HG03175 (cell line): ENCODE data around the gene ACADL.

Experiments used
- ATAC-seq: cut with Tn5 transposase; IDR thresholded peaks from one replicate; pipeline ENCODE4 v1.9.1; 2021; ENCODE audit warnings: mild to moderate bottlenecking, moderate library complexity; ENCODE audit not compliant: unreplicated experiment

The ACADL gene

DNA sequence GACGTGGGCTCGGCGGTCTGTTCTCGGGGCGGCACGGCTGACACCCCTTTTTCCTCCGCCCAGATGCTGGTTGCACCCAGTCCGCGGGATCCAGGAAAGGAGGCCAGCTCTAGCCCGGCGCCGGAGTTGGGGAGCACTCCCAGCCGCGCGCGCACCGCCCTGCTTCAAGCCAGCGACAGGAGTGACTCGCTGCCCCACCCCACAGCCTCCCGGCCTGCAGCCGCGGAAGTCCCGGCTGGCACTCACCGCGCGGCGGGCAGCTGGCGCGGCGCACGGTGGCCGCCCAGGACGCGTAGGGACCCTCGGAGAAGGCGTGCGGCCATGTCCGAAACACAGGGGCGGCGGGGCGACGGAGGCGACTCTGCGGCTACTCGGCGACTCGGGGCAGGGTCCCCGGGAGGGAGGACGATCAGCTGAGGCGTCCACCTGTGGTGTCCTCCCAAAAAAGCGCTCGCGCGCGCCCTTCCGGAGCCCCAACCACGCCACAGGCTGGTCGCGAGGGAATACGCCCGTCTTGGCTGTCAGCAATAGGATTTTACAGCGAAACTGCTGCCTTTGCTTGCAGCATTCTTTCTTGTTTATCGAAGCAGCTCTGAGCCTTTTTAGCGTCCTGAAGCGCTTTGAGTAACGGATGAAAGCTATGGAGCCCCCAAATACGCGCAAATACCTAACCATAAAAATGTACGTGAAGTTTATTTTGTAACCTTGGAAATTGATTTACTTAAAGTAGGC is at the start of gene ACADL:
TSS of gene ACADL (minus strand) at position 507 of the 732 bp plus-strand sequence. CDS start at position 323, 184 bp downstream.
- ATAC-seq = no peak

DNA sequence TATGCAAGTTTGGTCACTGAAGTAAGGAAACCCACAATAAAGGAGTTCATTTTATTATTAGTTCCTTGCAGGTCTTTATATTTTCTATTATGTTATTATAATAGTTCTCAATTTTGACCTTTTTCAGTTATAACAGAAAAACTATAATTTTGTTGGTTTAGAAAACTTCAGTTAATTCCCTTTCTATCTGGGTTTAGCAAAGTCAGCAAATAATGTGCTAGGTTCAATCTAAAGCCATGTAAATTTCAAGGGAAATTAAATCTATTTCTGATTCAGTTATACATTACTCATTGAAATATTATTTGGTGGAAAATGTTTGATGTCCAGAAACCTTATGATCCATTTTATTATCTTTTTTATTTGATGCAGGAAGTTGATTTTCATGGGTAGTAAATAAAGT is 46.1 kb upstream of the ACADL start:
- no peak for ATAC-seq

DNA sequence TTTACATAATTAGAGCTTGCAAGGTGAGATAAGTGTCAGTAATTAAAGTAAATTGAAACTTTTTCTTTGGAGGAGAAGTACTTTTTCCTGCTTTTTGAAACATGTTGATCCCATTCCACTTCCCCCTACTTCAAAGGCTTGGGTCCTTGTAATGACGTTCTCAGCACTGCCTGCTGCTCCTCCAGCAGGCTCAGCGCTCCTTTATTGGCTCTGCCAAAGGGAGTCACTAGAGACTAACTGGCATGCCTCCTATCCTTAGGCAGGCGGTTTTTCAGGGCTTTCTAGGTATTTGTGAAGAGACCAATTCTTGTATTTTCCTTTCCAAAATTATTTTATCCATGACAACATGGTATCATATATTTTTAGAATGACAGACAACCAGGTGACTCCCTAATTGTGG is 43.9 kb upstream of the ACADL start:
- no peak for ATAC-seq

DNA sequence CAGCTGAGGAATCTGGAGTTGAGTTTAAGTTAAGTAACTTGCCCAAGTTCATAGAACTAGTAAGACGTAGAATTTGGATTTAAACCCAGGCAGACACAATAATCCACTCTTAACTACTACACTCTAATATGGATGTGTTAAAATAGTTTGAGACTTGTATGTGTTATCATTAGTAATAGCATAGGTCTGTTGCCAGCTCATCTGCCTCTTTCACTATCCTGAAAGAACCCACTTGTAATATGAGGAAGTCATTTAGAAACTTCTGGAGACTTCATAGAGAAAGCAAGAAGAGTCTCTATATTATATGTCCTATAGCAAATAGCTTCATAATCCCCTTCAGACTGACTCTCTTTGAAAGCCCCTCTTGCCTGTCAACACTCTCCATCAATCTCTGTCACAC is 43.0 kb upstream of the ACADL start:
- ATAC-seq = no peak

DNA sequence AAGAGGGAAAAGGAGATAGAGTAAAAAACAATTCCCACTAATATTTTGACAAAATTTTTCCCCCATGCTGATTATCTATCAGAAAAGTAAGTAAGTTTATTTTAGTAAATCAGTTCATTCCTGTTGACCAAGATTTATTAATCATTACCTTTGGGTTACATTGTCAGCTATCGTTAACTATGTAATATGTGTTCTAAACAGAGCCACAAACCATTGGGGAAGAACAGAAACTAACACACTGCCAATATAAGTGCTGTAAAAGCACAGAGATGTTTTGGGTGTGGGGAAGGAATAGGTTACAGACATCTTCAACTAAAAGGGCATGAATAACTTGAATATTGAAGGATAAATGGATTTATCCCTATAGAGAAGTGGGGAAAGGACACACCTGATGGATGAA is 42.5 kb upstream of the ACADL start:
- ATAC-seq = peak; percentile 71

DNA sequence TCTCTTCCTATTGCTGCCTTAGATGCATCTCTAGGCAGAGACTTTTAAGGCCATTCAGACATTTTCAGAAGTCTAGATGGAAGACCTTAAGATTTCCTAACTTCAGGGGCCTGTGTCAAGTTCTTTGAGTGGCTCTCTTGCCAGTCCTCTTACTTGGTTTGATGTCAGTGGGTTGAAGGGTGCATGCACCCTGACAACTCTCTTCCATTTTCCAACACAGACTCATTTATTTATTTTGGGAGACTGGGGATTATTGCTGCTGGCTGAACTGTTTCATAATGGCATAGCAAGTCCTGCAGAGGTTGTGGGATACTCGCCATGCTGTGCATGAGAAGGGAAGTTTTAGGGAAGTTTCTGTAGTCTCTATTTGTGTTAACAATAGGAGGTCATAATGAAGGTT is 39.0 kb upstream of the ACADL start:
- no peak for ATAC-seq

DNA sequence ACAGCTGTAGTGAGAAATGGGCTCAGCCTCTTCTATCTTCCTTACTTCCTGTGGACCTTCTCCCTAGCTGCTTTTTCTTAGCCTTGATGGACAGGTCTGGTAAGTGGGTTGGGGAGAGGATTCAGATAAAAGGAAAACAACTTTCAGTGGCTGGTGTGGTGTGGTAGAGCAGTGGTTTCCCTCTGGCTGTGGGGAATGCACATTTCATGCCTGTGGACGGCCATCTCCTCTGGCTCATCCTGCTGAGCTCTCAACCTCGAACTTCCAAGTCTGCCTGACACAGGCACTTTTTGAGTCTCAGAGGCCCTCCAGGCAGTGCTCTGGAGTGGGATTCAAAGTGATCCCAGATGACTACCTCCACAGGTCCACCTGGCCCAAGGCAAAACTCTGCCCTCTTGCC is 38.6 kb upstream of the ACADL start:
- ATAC-seq = no peak

DNA sequence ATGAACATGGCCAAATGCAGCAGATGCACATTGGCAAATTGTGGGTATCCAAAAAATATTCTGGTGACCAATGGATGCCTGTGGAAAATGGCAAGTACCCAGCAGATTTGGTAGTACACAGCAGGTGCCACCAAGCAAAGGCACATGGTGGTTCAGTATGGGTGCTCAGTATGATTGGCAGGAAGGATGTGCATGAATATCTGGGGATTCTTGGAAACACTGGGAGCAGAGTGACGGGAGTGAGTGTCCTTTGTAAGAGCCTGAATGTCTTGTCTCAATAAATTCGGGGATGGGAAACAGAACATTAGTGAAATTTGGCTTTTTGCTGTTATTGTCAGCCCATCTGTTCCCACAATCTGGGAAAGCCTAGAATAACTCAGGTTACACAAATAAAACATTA is 36.8 kb upstream of the ACADL start:
- ATAC-seq = no peak

DNA sequence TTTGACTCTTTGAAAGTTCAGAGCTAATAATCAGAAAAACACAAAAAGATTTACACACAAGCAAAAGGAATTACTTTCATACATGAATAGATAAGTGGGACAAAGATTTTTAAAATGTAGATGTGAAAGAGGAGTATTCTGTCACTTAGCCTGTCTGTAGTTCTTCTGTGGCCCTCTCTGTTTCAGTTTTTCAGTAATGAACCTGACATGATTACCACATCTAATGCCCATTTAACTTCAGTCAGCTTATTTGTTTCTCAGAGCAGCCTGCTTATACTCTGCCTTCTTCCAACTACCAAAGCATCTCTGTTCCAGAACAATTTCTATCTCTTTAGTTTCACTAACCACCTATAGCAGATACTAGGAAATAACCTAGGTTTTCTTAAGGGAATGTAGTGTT is 34.4 kb upstream of the ACADL start:
- no peak for ATAC-seq

DNA sequence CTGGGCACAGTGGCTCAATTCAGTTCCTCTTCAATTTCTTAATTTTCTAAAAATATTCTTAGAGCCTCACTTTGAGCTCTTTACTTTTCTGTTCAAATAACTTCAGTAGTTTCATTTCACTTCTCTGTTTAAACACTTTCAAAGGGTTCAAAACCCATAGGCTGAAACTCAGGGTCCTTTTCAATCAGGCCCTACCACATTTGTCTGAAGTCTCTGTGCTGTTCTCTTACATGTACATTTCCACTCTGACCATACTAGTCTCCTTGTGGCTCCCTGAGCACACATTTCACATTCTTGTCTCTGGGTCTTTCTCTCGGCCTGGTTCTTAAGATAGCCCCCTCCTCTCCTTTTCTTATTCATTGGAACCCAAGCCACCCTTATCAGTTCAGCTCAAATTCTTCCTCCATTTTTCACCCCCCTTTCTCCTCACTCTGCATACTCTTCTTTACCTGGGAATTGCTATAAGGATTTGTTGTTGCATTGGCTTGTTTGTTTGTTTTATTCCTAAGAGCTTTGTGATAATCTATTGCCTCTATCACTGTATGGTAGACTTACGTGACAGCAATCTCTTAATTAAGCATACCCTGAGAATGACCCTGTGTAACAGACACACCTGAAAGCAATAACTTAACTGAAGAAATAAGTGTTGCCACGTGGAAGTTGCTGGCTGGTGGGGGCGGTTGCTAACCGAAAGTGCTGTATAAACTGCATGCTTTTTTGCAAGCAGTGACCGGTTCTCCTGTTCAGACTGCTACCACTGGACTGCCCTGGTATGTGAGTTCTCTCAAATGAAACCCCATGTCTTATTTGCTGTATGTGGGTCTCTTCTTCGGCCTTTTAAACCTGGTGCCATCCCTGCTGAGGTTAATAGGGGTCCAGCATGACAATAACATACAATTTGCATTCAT is 27.7 kb upstream of the ACADL start:
- ATAC-seq = no peak

DNA sequence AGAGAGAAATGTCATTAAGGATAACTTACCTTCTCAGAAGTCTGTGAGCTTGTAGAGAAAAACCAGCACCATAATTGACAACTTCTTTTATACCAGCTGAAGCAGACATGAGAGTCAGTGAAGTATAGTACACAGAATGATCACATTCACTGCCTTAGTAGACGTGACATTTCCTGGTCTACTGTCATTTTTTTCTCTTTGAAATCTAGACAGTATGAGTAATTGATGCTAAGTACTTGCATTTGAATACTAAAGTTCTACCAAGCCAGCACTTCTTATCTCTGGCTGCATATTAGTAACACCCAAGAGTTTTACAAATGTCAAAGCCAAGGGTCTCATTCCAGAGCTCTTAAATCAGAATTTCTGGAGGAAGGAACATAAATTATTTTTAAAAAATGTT is 25.4 kb upstream of the ACADL start:
- ATAC-seq = no peak

DNA sequence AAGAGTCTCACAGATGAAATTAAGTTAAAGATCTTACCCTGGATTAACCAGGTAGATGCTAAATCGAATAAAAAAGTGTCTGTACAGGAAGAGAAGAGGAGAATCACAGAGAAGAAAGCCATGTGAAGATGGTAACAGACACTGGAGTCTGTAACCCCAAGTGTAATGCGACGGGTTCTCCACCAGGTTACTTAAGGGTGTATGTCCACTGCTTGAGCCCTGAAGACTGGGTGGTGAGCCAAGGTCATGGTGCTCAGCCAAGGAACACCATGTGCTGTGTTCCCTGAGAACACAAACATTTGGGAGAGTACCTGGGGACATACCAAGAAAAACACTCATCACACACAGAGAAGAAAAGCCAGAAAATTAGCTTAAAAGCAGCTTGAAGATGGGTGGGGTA is 8.2 kb upstream of the ACADL start:
- ATAC-seq = no peak

DNA sequence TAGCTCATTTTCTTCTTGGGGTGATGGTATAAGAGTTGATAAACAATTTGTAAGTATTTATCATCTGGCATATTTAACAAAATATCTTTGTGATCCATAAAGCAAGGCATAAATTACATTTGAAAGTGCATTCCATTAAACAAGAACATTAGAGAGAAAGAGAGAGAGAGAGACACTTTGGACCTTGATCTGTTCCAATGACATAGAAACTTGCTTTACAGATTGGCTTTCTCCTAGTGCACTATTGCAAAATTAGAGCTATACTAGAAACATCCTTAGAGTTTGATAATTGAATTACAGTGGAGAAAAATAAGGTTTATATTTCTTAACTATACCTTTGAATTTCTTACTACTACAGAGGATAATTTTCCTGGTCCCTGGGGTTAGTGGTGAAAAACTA is 5.7 kb upstream of the ACADL start:
- ATAC-seq = no peak

DNA sequence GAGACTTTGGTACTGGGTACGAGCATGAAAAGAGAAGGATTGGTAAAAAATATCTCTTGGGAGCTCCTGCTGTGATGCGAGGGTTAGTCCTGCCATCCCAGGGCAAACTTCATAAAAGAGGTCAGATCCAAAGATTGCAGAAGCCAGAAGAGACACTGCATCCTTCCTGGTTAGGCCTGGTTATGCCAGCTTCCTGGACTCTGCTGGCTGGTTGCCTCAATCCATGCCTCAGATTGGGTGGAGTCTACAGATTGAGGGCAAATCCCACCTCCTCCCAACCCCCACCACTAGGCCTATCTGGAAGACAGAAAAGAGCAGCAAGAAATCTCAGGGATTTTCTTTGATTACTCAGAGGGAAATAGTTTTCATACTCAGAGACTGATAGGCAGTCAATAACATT is 5.3 kb upstream of the ACADL start:
- no peak for ATAC-seq

DNA sequence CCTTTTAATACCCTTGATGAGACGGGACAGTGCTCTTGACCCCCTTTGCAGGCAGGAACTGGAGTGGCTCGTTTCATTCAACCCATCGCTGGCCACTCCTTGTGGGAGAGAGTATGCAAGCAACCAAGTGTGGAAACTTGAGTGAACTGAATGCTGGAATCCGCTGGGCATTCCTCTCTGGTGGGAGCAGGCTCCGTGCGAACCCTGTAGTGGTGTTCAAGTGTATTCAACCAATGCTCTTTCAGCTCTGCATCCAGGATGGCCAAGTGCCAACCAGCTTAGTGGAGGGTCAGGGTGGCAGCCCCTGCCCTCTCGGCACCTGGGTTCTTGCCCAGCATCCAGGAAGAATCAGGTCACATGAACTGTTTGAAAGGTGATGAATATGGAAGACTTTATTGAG is 3.3 kb upstream of the ACADL start:
- no peak for ATAC-seq

DNA sequence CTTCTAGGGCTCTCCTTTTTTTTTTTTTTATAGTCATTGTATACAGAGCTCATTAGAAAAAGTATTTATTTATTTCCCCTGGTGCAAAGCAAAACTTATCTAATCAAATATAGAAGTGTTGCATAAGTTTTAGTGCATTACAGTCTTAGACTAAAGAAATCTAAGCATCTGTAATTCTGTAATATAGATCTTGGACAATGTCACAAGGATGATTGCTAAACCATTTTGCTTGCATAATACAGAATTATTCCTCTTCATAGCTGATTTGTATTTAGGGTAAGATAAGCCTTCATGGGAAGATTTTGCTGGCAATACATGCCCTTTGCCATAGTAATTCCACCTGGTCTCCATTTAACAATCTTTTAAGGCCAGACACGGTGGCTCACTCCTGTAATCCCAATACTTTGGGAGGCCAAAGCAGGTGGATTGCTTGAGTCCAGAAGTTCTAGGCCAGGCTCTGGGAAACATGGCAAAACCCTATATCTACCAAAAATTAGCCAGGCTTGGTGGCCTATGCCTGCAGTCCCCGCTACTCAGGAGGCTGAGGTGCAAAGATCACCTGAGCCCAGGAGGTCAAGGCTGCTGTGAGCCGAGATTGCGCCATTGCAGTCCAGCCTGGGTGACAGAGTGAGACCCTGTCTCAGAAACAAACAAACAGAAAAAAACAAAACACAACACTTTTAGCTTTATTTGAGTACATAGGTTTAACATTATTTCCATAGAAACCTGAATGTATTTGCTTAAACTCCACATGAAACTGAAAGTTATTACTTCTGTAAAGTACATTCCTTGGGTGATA is 2.2 kb upstream of the ACADL start:
- ATAC-seq = no peak

DNA sequence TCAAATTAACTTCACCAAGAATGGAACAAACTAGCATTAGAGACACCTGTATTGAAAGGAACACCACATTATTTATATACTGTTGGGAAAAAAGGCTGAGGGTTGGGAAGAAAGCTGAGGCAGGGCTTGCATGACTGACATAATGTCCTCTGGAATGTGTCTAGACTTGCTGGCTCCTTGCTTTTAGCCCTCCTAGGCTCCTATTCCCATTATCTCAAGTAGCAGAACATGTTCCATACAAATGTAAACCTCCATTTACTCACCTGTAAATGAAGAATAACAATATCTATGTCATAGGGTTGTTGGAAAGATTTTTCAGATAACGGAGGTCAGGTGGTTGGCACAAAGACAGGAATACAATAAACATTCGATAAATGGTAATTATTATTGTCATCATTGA is 976 bp upstream of the ACADL start:
- no peak for ATAC-seq

DNA sequence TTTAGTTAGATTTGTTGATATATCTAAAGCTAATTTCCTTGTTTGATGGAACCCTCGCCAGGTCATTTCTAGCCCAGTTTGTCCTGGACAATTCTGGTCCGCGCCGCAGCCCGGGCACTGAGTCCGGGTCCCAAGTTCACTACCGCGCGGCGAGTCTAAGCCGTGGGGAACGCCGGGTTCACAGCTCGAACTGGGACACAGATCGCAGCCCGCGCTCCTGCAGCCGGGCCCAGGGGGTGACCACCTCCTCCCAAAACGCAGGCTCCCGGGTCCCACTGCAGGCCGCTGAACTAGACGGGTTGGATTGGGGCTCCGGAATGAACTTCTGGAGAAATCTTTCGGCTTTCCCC is 681 bp downstream of the ACADL start:
- ATAC-seq = no peak

DNA sequence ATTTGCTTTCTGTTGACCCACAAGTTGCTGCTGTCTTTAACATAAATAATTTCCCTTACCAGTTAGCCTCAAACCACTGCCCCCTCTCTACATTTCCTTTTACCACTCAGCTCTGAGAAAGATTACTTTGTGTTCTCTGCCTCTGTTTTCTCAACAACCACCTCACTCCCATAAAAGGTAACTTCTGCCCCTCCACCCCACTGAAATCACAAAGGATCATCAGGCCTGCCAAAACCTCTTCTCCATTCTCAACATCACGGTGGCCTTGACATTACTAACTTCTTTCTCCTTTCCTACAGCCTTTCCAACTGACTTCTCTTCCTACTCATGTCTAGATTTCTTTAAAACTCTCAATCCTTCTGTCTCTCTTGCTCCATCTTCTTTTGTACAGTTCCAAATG is 10.1 kb downstream of the ACADL start:
- ATAC-seq = no peak

DNA sequence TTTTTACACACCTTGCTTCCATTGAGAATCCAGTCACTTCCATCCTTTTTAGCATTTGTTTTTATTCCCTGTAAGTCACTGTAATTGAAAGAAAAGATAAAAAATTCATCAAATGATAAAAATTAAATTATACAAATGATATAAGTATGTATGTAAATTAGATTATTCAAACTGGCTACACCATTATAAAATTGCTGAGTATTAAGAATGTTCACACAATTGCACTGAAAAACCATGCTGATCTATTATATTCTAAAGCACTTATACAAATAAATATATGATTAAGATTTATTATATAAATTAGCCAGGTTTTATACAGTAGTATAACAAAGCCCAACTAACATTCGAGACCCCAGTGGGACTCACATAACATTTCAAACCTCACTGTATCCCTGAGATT is 15.1 kb downstream of the ACADL start:
- ATAC-seq = no peak

DNA sequence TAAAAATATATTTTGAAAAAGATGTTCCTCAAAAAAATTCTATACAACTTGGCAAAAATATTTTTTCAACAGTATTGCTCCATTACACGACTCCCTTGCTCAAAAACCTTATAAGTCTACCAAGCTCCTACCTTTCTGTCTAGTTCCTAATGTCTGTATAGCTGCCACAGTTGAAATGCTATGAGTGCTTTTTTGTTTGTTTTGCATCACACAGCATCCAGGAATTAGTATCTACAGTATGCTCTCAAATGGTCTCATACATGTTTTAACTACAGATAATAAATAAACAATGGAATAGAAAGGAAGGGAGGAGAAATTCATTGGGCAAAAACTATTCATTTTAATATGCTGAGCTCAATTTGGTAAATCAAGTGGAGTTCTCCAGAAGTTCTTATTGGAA is 17.3 kb downstream of the ACADL start:
- ATAC-seq = no peak

DNA sequence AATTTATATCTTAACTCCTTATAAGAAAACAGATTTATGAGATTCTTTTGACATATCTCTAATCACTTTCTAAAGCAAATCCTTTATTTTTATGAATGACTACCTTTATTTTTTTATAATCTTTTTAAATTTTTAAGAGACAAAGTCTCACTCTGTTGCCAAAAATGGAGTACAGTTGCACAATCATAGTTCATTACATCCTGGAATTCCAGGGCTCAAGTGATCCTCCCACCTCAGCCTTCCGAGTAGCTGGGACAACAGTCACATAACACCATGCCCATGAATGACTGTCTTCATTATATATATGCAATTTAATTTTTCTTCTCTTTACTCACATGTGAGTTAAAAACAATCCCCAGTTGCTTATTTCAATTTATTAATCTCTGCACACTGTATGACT is 21.7 kb downstream of the ACADL start:
- ATAC-seq = no peak
